Hindlimb muscle (tissue), 1 donor: Measurements from ENCODE around the gene POF1B. TPM values are rescaled to one million over a fixed set of nuclear protein-coding genes. Genes with fewer than 3 reads are reported as not detected.

Experiments used
- DNase-seq: peaks from one replicate; pipeline ENCODE4 v3.0.0-alpha.2; 2013
- polyA plus RNA-seq: library from polyadenylated mRNA; unstranded; fragments of 120-200 nt; gene quantifications from one replicate; pipeline ENCODE4 v1.2.1, GENCODE V29; 2013; ENCODE audit not compliant: insufficient read length

The POF1B gene
- polyA plus RNA-seq, 1 donor, result 0.23 TPM

- no peak for DNase-seq
Observed at GRCh38 chrX:85243155-85243554, 136.3 kb downstream of the POF1B start.

Other genes starting within 250 kb of the POF1B start
- gene SATL1, start 135.9 kb downstream of the POF1B start, polyA plus RNA-seq, result 0.43 TPM
- 26.4 TPM for gene ZNF711, start 135.7 kb downstream of the POF1B start, polyA plus RNA-seq